HepG2 (cell line): ENCODE data around the gene SLC39A1. TPM values are rescaled to one million over a fixed set of nuclear protein-coding genes. Genes with fewer than 3 reads are reported as not detected.
A peak's percentile ranks its signal among the peaks of the same experiment; 100 is the strongest.

Source experiments
- ATF2 ChIP-seq: sonication (generic); formaldehyde crosslinking; IDR thresholded peaks from 2 replicates; pipeline ENCODE4 v1.4.0; 2020; ENCODE audit warnings: missing genetic modification reagents
- DPF2 ChIP-seq: sonication (generic); formaldehyde crosslinking; IDR thresholded peaks from 2 replicates; pipeline ENCODE4 v1.4.0; 2020; ENCODE audit warnings: mild to moderate bottlenecking, low read depth, missing genetic modification reagents, borderline replicate concordance
- EP300 ChIP-seq, 3 experiments: sonication (generic) in 1 of 3; formaldehyde crosslinking in 1 of 3; IDR thresholded peaks; 2 replicates each; pipeline versions ENCODE4 v1.5.1 to v1.6.1; 2011 to 2020; ENCODE audit warnings: low read depth in 2 of 3, low read length in 2 of 3, borderline replicate concordance in 1 of 3, improper control_type of control experiment in 1 of 3, mild to moderate bottlenecking in 1 of 3, missing genetic modification reagents in 1 of 3, moderate library complexity in 1 of 3
- NFATC3 ChIP-seq: sonication (generic); formaldehyde crosslinking; IDR thresholded peaks from 2 replicates; pipeline ENCODE4 v1.5.1; 2020; ENCODE audit warnings: mild to moderate bottlenecking, missing genetic modification reagents
- NPAS2 ChIP-seq: sonication (generic); formaldehyde crosslinking; IDR thresholded peaks from 2 replicates; pipeline ENCODE4 v1.8.0; 2022; ENCODE audit warnings: mild to moderate bottlenecking, missing genetic modification reagents, borderline replicate concordance
- PAXIP1 ChIP-seq: sonication (generic); formaldehyde crosslinking; conservative IDR thresholded peaks from 2 replicates; pipeline ENCODE4 v1.4.0; 2020; ENCODE audit warnings: mild to moderate bottlenecking, missing genetic modification reagents, moderate library complexity
- RAD21 ChIP-seq: fragments of 450-650 bp; formaldehyde crosslinking; IDR thresholded peaks from 2 replicates; pipeline ENCODE4 v1.5.0; 2020; ENCODE audit warnings: mild to moderate bottlenecking
- SKIL ChIP-seq: sonication (generic); formaldehyde crosslinking; IDR thresholded peaks from 2 replicates; pipeline ENCODE4 v1.8.0; 2022; ENCODE audit warnings: missing genetic modification reagents, mild to moderate bottlenecking, moderate library complexity, borderline replicate concordance
- SUZ12 ChIP-seq: fragments of 150-350 bp; IDR thresholded peaks from 2 replicates; pipeline ENCODE4 v1.6.1; 2014; ENCODE audit warnings: low read depth, low read length
- ZBTB33 ChIP-seq: sonication (generic); formaldehyde crosslinking; IDR thresholded peaks from 2 replicates; pipeline ENCODE4 v1.4.0; 2020; ENCODE audit warnings: missing genetic modification reagents
- ZBTB7B ChIP-seq: sonication (generic); formaldehyde crosslinking; IDR thresholded peaks from 2 replicates; pipeline ENCODE4 v1.4.0; 2020; ENCODE audit warnings: missing genetic modification reagents
- ZGPAT ChIP-seq: IDR thresholded peaks from 2 replicates; pipeline ENCODE4 v1.6.1; 2016; ENCODE audit warnings: mild to moderate bottlenecking
- ZNF136 ChIP-seq: sonication (generic); formaldehyde crosslinking; IDR thresholded peaks from 2 replicates; pipeline ENCODE4 v1.8.1; 2022; ENCODE audit warnings: low read depth, mild to moderate bottlenecking, moderate library complexity, missing genetic modification reagents
- ZNF614 ChIP-seq: IDR thresholded peaks from 2 replicates; pipeline ENCODE4 v1.6.1; 2018; ENCODE audit warnings: missing biosample characterization, missing genetic modification reagents, inconsistent platforms, borderline replicate concordance
- ZNF740 ChIP-seq: sonication (generic); formaldehyde crosslinking; IDR thresholded peaks from 2 replicates; pipeline ENCODE4 v1.4.0; 2020; ENCODE audit warnings: missing genetic modification reagents
- polyA plus RNA-seq, 8 experiments: library from polyadenylated mRNA; depleted of rRNA in 3 of 8; stranded (reverse) in 7 of 8; unstranded in 1 of 8; fragments of >200 nt; fragmentation: Illumina TruSeq in 4 of 8; extraction: Trizol in 4 of 8; gene quantifications; 2 replicates each; pipeline versions ENCODE4 v1.2.1 to v1.2.3, GENCODE V29; 2011 to 2016; ENCODE audit warnings: low read depth in 4 of 8, missing spikeins in 1 of 8, mixed read lengths in 1 of 8; ENCODE audit not compliant: insufficient read depth in 1 of 8
- total RNA-seq, 5 experiments: library from RNA; depleted of rRNA; stranded (reverse); fragments of >200 nt; fragmentation: Illumina TruSeq; extraction: Trizol; gene quantifications; 2 replicates each; pipeline ENCODE4 v1.2.3, GENCODE V29; 2016; ENCODE audit warnings: low read depth in 1 of 5

SLC39A1 gene
- total and polyA plus RNA-seq, 2 of the 13 experiments (the other 11 are each of a cell fraction or from before 2014, with no cell fraction given): 71.2 to 78.4 TPM

GRCh38 chr1:153977250-153978240 is 14.2 kb upstream of the SLC39A1 start, which contains the start of gene JTB (continued):
- TF ChIP-seq PAXIP1: peak; percentile 52
- no peak for TF ChIP-seq ZBTB33 (CRISPR knock-in tag)
- TF ChIP-seq DPF2 (CRISPR knock-in tag): no peak
- no peak for TF ChIP-seq ZBTB7B
- TF ChIP-seq NPAS2 (CRISPR knock-in tag): no peak
- TF ChIP-seq NFATC3: no peak
- no peak for TF ChIP-seq EP300 (IDR thresholded peaks at IDR 0.05; ENCODE audit: low read depth in 2 of 2, low read length in 2 of 2)
- no peak for TF ChIP-seq EP300 (CRISPR knock-in tag; IDR thresholded peaks at IDR 0.05; ENCODE audit: borderline replicate concordance)
- no peak for TF ChIP-seq ATF2
- peak; percentile 80; the same call in 1 of the 2 replicates for TF ChIP-seq ZNF740
- TF ChIP-seq ZNF136: no peak
- TF ChIP-seq SKIL (CRISPR knock-in tag): no peak
- TF ChIP-seq RAD21: 0 out of 2 replicates have a peak, but pooled peaks have one; percentile 30
- peak; percentile 65 for TF ChIP-seq ZNF614 (CRISPR knock-in tag)
- TF ChIP-seq SUZ12: peak; percentile 60
- TF ChIP-seq ZGPAT (CRISPR knock-in tag): peak; percentile 92
